GM21390 (cell line): ENCODE measurements around the gene RHEB.

Experiments used
- ATAC-seq: cut with Tn5 transposase; IDR thresholded peaks from one replicate; pipeline ENCODE4 v1.9.1; 2021; ENCODE audit not compliant: unreplicated experiment

The RHEB gene

GRCh38 chr7:151451626-151452571 is 67.8 kb downstream of the RHEB start:
- no peak for ATAC-seq

DNA sequence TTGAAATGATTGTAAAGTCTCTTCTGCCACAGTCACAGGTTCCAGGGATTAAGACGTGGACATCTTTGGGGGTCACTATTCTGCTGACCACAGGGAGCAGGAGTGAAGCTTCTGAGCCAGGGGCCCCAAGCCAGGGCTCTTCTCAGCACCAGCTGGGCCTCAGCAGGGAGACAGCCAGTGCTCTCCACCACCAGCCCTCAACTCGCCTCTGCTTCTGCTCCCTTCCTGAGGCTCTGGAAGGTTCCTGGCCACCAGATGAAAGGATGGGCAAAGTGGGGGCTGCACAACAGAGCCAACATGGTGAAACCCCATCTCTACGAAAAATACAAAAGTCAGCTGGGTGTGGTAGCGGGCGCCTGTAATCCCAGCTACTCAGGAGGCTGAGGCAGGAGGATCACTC is 68.5 kb downstream of the RHEB start:
- ATAC-seq = no peak

GRCh38 chr7:151449990-151450389 is 69.7 kb downstream of the RHEB start:
- ATAC-seq = no peak

- ATAC-seq = peak; percentile 78
Measured at GRCh38 chr7:151448261-151449252, 71.1 kb downstream of the RHEB start.

DNA sequence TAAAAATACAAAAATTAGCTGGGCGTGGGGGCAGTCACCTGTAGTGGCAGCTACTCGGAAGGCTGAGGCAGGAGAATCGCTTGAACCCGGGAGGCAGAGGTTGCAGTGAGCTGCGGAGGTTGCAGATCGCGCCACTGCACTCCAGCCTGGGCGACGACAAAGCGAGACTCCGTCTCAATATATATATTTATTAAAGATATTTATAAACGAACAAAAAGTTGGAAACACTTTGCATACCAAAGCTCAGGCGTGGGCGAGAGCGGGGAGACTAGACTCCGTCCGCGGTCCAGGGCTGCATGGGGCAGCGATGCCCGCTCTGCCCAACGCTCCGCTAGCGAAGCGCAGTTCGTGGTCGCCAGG is 71.8 kb downstream of the RHEB start:
- ATAC-seq = no peak

DNA sequence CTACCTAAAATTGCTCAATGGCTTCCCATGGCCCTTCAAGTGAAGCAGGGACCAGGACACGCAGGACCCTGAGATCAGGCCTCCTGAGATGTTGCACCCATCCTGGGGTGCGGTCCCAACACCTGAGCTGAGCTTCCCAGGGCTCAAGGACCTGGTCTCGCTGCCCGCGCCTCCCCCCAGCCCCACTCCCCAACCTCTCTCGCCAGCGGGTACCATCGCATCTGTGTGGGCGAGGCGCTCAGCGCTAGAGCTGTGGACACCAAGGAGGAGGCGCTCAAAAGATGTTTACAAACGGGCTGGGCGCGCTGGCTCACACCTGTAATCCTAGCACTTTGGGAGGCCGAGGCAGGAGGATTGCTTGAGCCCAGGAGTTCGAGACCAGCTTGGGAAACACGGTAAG is 72.4 kb downstream of the RHEB start:
- no peak for ATAC-seq

GRCh38 chr7:151446412-151446811 is 73.3 kb downstream of the RHEB start:
- no peak for ATAC-seq

DNA sequence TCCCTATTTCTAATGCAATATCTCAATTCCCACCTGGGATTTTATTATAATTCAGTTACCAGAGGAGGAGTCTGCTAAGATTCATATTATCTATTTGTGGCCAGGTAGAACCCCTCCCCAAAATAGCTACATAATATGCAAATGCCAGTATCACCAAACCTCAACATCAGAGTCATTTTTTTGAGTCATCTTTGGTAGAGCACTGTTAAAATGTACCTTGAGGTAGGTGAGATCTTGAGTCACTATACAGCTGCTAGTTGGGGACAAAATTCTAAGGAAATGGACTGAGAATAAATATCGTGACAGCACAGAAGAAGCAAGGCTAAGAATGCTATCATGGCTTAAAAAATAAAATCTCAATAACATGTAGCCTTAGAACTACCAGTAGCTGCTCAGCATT is 75.1 kb downstream of the RHEB start:
- ATAC-seq = no peak

- no peak for ATAC-seq
Measured at GRCh38 chr7:151442776-151443496, 76.8 kb downstream of the RHEB start.

- no peak for ATAC-seq
Measured at GRCh38 chr7:151440799-151441445, 78.8 kb downstream of the RHEB start.

GRCh38 chr7:151439855-151440798 is 79.6 kb downstream of the RHEB start, which contains the start of gene CRYGN:
Gene CRYGN, minus strand, starts transcription at chr7:151440141. Its CDS starts 224 bp downstream, at chr7:151439917.
- ATAC-seq = no peak

- ATAC-seq = no peak
Measured at GRCh38 chr7:151438864-151439601, 80.7 kb downstream of the RHEB start.

GRCh38 chr7:151437866-151438516 is 81.7 kb downstream of the RHEB start:
- ATAC-seq = no peak

DNA sequence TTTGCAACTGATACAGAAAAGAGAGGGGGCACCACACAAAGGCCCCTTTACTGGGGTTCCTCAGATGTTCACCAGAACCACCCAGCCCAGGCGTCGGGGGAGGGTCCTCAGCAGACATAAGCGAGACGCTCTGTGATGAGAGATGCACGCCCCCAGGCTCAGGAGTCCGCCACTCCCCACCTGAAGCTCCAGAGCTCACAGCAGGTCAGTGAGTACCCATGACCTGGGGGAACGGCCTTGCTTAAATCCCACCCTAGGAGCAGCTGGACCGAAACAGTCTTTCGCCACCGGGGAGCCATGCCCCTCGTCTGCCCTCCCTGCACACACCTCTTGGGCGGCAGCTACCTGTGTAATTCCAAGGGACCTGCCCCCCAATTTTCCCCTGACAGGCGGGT is 82.5 kb downstream of the RHEB start:
- no peak for ATAC-seq

- no peak for ATAC-seq
Measured at GRCh38 chr7:151436446-151437158, 83.1 kb downstream of the RHEB start.

GRCh38 chr7:151435971-151436370 is 83.7 kb downstream of the RHEB start:
- no peak for ATAC-seq

DNA sequence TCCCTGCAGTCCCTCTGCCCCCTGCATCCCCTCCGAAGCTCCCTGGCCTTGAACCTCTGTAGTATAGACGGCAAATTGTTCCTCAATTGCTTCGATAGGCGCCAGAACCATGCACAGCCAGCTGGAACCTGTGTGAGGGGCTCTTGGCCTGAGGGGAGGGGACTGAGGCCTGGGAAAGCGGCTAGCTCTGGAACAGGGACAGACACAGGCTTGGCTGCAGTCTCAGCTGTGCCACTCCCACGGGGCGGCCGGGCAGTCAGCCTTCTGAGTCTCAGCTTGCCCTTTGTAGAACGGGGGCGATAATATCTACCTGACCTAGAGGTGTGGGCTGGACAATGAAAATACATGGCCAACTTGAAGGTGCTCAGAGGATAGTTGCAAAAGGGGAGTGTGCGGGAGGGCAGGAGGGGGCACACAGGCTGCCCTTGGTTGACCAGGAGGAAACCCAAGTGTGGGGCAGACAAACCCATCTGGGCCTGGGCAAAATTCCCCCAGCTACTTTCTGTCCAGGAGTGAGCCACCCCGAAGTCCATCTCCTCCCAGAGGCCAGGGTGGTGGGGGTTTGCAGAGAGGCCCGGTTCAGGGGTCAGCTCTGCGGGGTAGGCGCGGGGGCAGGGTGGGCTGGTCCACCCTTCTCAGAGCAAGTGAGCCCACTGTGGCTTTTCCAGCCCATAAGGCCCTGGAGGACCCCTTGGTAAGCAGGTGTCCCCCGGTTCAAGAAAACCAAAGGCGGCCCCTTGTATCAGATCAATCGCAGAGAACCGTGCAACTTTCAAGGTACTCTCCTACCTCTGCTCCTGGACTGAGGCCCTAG is 84.4 kb downstream of the RHEB start:
- ATAC-seq = no peak
